OCI-LY7 (cell line): ENCODE results near the gene GNB2.

ENCODE experiments used
- EZH2phosphoT487 ChIP-seq: fragments of 200-600 bp; sonication (generic); IDR thresholded peaks from 2 replicates; pipeline ENCODE4 v1.6.1; 2018; ENCODE audit warnings: low read depth, borderline replicate concordance, mild to moderate bottlenecking, mixed run types, antibody characterized with exemption, low read length, moderate library complexity, mixed read lengths
- TF ChIP-seq, protein P1 (sequence below): fragments of 200-600 bp; sonication (generic); conservative IDR thresholded peaks from 2 replicates; pipeline ENCODE4 v1.5.1; 2014; ENCODE audit warnings: mild to moderate bottlenecking, antibody characterized with exemption, low read length, moderate library complexity, mixed read lengths

DNA sequence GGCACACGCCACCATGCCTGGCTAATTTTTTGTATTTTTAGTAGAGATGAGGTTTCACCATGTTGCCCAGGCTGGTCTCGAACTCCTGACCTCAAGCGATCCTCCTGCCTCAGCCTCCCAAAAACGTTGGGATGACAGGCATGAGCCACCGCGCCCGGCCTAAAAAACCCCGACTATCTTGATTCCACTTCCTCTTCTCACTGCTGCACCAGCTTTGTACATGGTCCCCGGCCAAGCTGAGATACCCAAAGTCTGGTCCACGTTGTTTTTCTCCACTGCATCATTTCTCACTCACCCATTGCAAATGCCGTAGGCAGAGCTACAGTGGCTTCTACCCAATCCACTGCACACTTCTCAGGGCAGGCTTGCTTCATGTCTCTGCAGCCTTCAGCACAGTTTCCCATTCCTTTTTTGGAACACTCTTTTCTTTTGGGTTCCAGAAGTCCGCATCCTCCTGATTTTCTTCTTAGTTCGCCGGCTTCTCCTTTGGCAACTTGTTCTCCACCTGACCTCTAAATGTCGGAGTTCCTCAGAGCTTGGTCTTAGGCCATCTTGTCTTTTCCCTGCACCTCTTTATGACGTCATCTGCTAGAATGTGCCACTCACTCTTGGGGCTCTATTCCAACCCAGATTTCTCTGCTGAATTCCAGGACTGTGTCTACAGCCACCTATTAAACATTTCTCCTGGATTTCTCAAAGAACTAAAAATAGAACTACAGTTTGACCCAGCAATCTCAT is 6.0 kb upstream of the GNB2 start:
- TF ChIP-seq, protein P1, sequence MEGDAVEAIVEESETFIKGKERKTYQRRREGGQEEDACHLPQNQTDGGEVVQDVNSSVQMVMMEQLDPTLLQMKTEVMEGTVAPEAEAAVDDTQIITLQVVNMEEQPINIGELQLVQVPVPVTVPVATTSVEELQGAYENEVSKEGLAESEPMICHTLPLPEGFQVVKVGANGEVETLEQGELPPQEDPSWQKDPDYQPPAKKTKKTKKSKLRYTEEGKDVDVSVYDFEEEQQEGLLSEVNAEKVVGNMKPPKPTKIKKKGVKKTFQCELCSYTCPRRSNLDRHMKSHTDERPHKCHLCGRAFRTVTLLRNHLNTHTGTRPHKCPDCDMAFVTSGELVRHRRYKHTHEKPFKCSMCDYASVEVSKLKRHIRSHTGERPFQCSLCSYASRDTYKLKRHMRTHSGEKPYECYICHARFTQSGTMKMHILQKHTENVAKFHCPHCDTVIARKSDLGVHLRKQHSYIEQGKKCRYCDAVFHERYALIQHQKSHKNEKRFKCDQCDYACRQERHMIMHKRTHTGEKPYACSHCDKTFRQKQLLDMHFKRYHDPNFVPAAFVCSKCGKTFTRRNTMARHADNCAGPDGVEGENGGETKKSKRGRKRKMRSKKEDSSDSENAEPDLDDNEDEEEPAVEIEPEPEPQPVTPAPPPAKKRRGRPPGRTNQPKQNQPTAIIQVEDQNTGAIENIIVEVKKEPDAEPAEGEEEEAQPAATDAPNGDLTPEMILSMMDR = no peak
- TF ChIP-seq EZH2phosphoT487 = no peak
